Caki2 (cell line): Measurements from ENCODE around the gene NME7. TPM values are rescaled to one million over a fixed set of nuclear protein-coding genes. Genes with fewer than 3 reads are reported as not detected.
"Not testable (repeated sequence)": the region's sequence is repeated elsewhere in the genome, so short reads cannot be mapped to it uniquely, and the experiment has no call there.

Experiments
- DNase-seq: peaks from one replicate; pipeline ENCODE4 v3.0.0-alpha.2; 2015; ENCODE audit warnings: low read depth
- in situ Hi-C: cut with HindIII; loops from 2 replicates; pipeline ENCODE4 v1.10.0; 2016; ENCODE audit warnings: low sequenced_read_pairs, low pct_unique_long_range_greater_than_20kb, mixed read lengths
- total RNA-seq: library from RNA; depleted of rRNA; stranded (reverse); fragments of >200 nt; shearing (Covaris generic); gene quantifications from 2 replicates; pipeline ENCODE4 v1.2.3, GENCODE V29; 2014; ENCODE audit warnings: low replicate concordance

NME7 gene
- total RNA-seq, 1 experiment from 2014 or later, result 7.8 TPM

GRCh38 chr1:169200319-169200718 is 167.3 kb downstream of the NME7 start:
- in situ Hi-C loops, result no loop called here
- no peak for DNase-seq

GRCh38 chr1:169196581-169196980 is 171.0 kb downstream of the NME7 start:
- no peak for DNase-seq
- in situ Hi-C loops, result no loop called here

GRCh38 chr1:169196161-169196560 is 171.4 kb downstream of the NME7 start:
- in situ Hi-C loops, result no loop called here
- DNase-seq, result no peak

GRCh38 chr1:169193191-169193850 is 174.3 kb downstream of the NME7 start:
- in situ Hi-C loops, result no loop called here

GRCh38 chr1:169186106-169186505 is 181.5 kb downstream of the NME7 start:
- in situ Hi-C loops, result no loop called here
- DNase-seq, result no peak

More at GRCh38 chr1:169193191-169193850, 174.3 kb downstream of the NME7 start:
- DNase-seq, result no peak

GRCh38 chr1:169184812-169185211 is 182.8 kb downstream of the NME7 start:
- in situ Hi-C loops, result no loop called here
- no peak for DNase-seq

GRCh38 chr1:169180174-169180573 is 187.4 kb downstream of the NME7 start:
- no peak for DNase-seq

GRCh38 chr1:169179431-169179830 is 188.2 kb downstream of the NME7 start:
- DNase-seq, in situ Hi-C loops: not testable (repeated sequence)

More at GRCh38 chr1:169180174-169180573, 187.4 kb downstream of the NME7 start:
- in situ Hi-C loops, result no loop called here

GRCh38 chr1:169175461-169175860 is 192.1 kb downstream of the NME7 start:
- in situ Hi-C loops, result no loop called here
- no peak for DNase-seq

GRCh38 chr1:169163059-169163458 is 204.5 kb downstream of the NME7 start:
- in situ Hi-C loops, result no loop called here
- DNase-seq, result no peak

GRCh38 chr1:169161496-169162194 is 206.0 kb downstream of the NME7 start:
- in situ Hi-C loops, result no loop called here
- DNase-seq, result no peak

GRCh38 chr1:169160845-169161495 is 206.6 kb downstream of the NME7 start:
- DNase-seq, result no peak
- in situ Hi-C loops, result no loop called here

- in situ Hi-C loops, result no loop called here
- DNase-seq, result no peak
These were observed 211.0 kb downstream of the NME7 start for GRCh38 chr1:169156580-169156979.

GRCh38 chr1:169155675-169156074 is 211.9 kb downstream of the NME7 start:
- in situ Hi-C loops, result no loop called here
- DNase-seq, result no peak

GRCh38 chr1:169151338-169151837 is 216.2 kb downstream of the NME7 start:
- in situ Hi-C loops, result no loop called here

GRCh38 chr1:169150641-169151337 is 216.8 kb downstream of the NME7 start:
- in situ Hi-C loops, result no loop called here
- no peak for DNase-seq

More at GRCh38 chr1:169151338-169151837, 216.2 kb downstream of the NME7 start:
- no peak for DNase-seq

- in situ Hi-C loops, result loop anchor here (25.0 kb wide), 1 partner anchor 537 kb away; no protein-coding TSS in a partner anchor
- no peak for DNase-seq
These were observed 217.9 kb downstream of the NME7 start for GRCh38 chr1:169149555-169150286.
